HuH-7.5 (cell line): ENCODE results near the gene BEST1.

Experiments used
- DNase-seq: peaks from one replicate; pipeline ENCODE4 v3.0.0; 2011; ENCODE audit warnings: low spot score

Gene BEST1

GRCh38 chr11:61950035-61950547 is at the start of gene BEST1:
BEST1 (plus strand) TSS chr11:61950351; CDS start chr11:61951807, 1,456 bp downstream.
- no peak for DNase-seq

- DNase-seq, result no peak
These were observed 48.8 kb upstream of the BEST1 start for GRCh38 chr11:61901397-61901796.

- DNase-seq, result no peak
These were observed 47.8 kb upstream of the BEST1 start for GRCh38 chr11:61902313-61902712.

GRCh38 chr11:61903845-61904244 is 46.3 kb upstream of the BEST1 start:
- DNase-seq, result no peak

- DNase-seq, result no peak
These were observed 45.6 kb upstream of the BEST1 start for GRCh38 chr11:61904539-61905048.

GRCh38 chr11:61905067-61905696 is 45.0 kb upstream of the BEST1 start:
- DNase-seq, result no peak

- DNase-seq, result no peak
These were observed 44.2 kb upstream of the BEST1 start for GRCh38 chr11:61905801-61906521.

- DNase-seq, result no peak
These were observed 43.6 kb upstream of the BEST1 start for GRCh38 chr11:61906522-61906909.

- no peak for DNase-seq
These were observed 42.9 kb upstream of the BEST1 start for GRCh38 chr11:61907282-61907681.

- no peak for DNase-seq
These were observed 42.1 kb upstream of the BEST1 start for GRCh38 chr11:61907871-61908729.

GRCh38 chr11:61908730-61909316 is 41.3 kb upstream of the BEST1 start:
- DNase-seq, result no peak

GRCh38 chr11:61910187-61911127 is 39.7 kb upstream of the BEST1 start:
- DNase-seq, result no peak

- DNase-seq, result no peak
These were observed 38.9 kb upstream of the BEST1 start for GRCh38 chr11:61911128-61911700.

GRCh38 chr11:61911701-61912529 is 38.2 kb upstream of the BEST1 start:
- no peak for DNase-seq

- no peak for DNase-seq
These were observed 37.6 kb upstream of the BEST1 start for GRCh38 chr11:61912530-61912898.

- peak; percentile 35 for DNase-seq
These were observed 37.0 kb upstream of the BEST1 start for GRCh38 chr11:61912991-61913698.

GRCh38 chr11:61913699-61914395 is 36.3 kb upstream of the BEST1 start:
- peak; percentile 21 for DNase-seq

- peak; percentile 45 for DNase-seq
These were observed 35.5 kb upstream of the BEST1 start for GRCh38 chr11:61914471-61915171.
